SH-SY5Y (cell line): Measurements from ENCODE around the gene RBBP6.

Experiments used
- GATA2 ChIP-seq: IDR thresholded peaks from 2 replicates; pipeline ENCODE4 v1.6.1; 2011; ENCODE audit warnings: mild to moderate bottlenecking, low read depth, low read length
- GATA3 ChIP-seq: IDR thresholded peaks from 2 replicates; pipeline ENCODE4 v1.6.1; 2011; ENCODE audit warnings: low read depth, mild to moderate bottlenecking, low read length, moderate library complexity

GRCh38 chr16:24534620-24535019 is 4.7 kb upstream of the RBBP6 start:
- TF ChIP-seq GATA3 = no peak
- no peak for TF ChIP-seq GATA2
